NCI-H446 (cell line): ENCODE results near the gene ADAMTS10.
"Not testable (repeated sequence)": the region's sequence is repeated elsewhere in the genome, so short reads cannot be mapped to it uniquely, and the experiment has no call there.

Experiments used
- DNase-seq, 2 experiments: peaks; one replicate each; lab custom pipeline; 2025; lab: John Stamatoyannopoulos, UW

The ADAMTS10 gene

DNA sequence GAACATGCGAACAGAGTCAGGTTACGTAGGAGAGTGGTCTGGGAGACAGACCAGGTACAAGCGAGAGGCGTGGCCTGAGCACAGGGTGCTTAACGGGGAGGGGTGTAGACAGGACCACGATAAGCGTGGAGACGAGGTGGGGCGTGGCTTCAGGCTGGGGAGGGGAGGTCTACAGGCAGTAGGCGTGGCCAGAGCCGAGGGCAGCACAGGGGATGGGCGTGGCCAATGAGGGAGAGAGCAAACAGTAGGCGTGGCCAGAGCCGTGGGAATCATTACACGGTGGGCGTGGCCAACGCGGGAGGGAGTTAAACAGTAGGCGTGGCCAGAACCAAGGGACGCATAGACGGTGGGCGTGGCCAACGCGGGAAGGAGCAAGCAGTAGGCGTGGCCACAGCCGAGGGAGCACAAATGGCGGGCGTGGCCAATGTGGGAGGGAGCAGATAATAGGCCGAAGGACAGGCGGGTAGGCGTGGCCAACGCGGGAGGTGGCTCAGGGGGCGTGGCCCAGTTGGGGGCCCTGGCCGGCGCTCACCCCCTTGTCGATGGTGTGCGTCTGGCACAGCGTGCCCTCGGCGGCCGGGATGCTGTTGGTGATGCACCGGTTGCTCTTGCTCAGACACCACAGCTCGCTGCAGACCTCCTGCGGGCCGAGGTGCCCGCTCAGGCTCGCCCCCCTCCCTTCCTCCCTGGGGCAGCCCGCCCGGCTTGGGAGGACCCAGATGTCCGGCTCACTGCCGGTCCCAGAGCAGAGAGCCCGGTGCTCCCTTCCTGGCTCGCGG lies 18.1 kb downstream of the ADAMTS10 start:
- no peak for DNase-seq

DNA sequence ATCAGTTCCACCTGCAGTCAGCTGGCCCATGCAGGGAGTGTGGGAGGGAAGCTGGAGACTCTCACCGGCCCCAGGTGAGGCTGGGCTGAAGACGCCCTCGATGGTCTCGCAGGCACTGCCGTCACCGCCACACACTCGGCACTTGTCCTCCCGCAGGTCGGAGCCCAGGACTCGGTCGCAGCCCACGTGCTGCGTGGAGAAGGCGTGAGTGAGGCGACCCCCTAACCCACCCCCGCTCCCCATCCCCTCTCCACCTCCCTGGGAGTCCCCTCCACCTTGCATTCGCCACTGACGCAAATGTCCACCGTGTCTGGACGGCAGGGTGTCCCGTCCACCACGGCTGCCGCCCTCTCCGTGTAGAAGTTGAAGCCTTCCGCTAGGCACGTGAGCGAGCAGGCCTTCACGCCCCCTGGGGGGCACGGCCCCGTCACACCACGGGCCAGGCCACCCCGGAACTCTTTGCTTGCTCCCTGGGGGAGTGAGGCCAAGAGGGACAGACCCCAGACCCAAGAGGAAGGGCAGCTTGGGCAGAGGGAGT lies 21.3 kb downstream of the ADAMTS10 start:
- no peak for DNase-seq

DNA sequence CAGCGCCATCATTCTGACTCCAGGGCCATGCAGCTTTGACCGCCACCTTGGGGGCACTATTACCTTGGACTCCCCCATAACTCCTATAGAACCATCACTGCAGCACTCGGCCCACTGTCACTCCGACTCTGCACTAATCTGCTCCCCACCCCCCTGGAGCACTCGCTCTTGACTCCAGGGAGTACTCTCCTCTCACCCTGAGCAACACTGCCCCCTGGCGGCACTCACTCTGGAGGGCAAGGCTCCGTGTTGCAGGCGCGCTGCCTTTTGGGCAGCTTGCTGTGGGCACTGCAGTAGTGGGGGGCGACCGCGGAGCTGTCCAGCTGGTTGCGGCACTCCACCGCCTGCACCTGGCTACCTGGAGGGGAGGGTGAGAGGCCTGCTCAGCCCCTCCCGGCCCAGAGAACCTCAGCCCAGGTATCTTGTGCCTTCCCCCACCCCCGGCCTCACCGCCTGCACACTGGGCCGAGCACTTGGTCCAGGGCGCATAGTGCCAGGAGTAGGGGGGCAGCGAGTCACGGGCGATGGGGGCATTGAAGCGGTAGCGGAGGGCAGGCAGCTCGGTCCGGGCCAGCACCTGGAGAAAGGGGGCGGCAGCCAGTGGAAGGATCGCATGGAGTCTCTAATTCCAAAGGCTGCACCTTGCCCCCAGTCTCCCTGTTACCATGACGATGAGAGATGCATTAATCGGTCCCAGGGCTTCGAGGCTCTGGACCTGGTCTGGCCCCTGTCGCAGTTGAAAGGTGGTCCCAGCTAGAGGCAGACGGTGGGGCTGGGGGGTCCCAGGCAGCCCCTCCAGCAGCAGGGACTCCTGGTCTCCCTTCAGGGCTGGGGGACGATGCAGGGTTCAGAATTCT lies 24.4 kb downstream of the ADAMTS10 start:
- DNase-seq = peak in 1 of 2 experiments; percentile 66

- no peak for DNase-seq
Observed at GRCh38 chr19:8584965-8585893, 25.3 kb downstream of the ADAMTS10 start.

GRCh38 chr19:8580710-8581281 lies 29.7 kb downstream of the ADAMTS10 start:
- peak; percentile 28 to 64 for DNase-seq

DNA sequence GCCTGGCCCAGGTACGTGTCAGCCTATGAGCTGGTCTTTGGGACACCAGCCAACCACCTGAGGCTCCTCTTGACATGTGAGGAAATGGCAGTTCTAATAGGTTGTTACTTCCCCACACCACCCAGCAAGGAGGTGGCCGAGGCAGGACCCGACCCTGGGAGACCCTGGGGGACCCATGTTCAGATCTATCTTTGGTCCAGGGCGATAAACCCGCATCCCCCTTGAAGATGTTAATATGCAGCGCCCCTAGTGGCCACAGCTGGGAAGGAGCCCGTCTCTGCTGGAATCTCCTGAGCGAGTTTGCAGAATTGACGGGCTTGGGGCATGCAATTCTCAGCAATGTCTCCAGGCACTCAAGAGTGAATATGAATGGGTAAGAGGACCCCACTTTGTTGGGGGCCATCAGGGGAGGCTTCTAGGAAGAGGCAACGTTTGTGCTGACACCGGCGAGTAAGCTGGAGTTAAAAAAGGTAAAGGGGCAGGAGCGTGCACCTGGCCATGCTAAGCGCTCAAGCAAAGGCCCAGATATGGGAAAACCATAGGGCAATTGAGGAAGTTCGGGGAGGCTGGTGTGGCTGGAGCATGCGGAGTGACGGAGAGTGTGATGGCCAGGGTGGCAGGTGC lies 31.8 kb downstream of the ADAMTS10 start:
- peak; percentile 28 to 71 for DNase-seq

GRCh38 chr19:8577741-8578140 lies 32.8 kb downstream of the ADAMTS10 start:
- no peak for DNase-seq

GRCh38 chr19:8577247-8577646 lies 33.3 kb downstream of the ADAMTS10 start, which contains the start of gene MYO1F:
MYO1F (minus strand) TSS chr19:8577442; CDS start chr19:8577309, 133 bp downstream.
- DNase-seq = no peak

- DNase-seq = no peak
Observed at GRCh38 chr19:8576273-8576993, 34.1 kb downstream of the ADAMTS10 start.

- no peak for DNase-seq
Observed at GRCh38 chr19:8575467-8575997, 35.0 kb downstream of the ADAMTS10 start.

- not testable (repeated sequence) for DNase-seq
Observed at GRCh38 chr19:8574619-8574922, 35.9 kb downstream of the ADAMTS10 start.

DNA sequence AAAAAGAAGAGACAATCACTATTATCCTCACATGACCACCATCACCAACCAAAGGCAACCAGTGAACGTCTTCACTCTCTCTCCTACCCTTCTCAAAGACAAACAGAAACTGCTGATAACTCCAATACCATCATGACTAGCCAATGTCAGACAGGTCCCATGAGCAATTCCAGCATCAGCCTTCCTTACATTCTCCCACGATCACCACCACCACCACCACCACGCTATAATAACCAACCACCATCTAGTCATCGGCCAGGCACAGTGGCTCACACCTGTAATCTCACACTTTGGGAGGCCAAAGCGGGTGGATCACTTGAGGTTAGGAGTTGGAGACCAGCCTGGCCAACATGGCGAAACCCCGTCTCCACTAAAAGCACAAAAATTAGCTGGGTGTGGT lies 37.2 kb downstream of the ADAMTS10 start:
- DNase-seq = no peak

DNA sequence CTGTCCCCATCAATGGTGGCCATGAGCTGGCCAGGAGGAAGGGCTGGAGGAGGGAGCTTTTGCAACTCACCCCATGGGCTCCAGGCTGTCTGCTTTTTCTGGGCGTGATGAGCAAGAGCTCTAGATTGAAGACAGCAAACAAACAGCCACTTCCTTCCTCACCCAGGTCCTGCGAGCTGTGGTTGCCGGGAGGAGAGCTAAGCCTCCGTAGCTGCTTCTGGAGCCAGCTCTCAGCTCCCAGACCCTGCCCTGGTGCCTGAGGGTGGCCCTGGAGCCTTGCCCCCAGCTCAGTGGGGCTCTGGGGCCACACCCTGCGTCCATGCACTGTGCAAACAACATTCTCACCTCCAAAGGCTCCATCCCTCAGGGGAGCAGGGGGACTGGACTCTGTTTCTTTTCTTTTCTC lies 39.5 kb downstream of the ADAMTS10 start:
- no peak for DNase-seq

DNA sequence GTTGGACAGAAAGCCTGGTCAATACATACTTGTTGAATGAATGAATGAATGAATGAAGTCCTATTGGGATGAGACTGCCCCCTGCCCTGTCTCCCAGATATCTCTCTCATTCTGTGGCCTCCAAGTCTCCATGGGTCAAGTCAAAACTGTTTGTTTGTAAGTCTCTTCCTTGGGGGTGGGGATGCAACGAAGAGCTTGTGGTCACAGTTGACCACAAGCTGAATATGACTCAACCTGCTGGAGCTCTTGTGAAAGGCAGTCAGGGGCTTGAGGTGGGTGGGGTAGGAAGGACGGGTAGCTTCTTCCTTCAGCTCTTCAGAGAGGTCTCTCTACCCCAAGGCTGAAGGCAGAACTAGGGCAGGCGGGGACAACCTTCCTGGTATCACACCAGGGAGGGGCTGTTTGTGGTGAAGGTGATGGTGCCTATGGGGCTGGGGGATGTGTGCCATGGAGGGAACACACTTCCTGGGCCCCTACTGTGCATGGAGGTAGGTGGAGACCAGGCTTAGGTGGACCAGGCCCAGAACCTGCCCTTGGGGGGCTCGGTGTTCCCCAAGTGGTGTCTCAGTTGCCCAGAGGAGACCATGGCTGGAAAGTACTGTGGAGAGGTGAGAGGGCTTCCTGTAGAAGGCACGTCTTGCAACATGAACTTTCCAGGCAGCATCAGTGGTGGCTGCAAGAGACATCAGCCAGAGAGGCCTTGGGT lies 41.3 kb downstream of the ADAMTS10 start:
- DNase-seq = no peak

DNA sequence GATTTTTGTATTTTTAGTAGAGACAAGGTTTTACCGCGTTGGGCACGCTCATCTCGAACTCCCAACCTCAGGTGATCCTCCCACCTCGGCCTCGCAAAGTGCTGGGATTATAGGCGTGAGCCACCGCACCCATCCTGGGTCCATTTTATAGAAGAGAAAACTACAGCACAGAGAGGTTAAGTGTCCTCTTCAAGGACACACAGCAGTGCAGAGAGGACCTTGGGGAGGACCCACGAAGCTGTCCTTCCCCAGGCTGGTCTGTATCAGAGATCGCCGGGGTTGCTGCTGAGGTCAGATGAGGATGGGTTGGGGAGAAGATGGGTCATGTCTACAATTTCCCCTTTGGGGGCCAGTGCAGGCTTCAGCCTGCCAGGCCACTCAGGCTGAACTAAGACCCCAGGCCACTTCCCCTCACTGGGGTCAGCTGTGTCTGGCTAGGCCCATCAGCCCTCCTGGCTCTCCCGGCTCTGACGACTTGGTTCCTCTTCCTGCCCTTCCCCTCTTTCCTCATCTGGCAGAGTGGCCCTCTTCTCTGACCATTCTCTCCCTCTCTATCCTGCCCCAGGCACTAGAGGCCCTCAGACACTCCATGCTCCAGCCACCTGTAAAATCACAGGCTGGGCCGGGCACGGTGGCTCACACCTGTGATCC lies 42.9 kb downstream of the ADAMTS10 start:
- no peak for DNase-seq

DNA sequence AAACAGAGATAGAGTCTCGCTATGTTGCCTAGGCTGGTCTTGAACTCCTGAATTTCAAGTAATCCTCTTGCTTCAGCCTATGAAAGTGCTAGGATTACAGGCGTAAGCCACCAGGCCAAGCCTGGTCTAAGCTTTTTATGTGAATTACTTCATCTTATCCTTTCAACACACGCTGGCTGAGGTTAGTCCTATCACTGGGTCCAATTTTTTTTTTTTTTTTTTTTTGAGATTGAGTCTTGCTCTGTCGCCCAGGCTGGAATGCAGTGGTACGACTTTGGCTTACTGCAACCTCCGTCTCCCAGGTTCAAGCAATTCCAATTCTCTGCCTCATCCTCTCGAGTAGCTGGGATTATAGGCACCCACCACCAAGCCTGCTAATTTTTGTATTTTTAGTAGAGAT lies 43.7 kb downstream of the ADAMTS10 start:
- no peak for DNase-seq

- not testable (repeated sequence) for DNase-seq
Observed at GRCh38 chr19:8564866-8565265, 45.6 kb downstream of the ADAMTS10 start.

GRCh38 chr19:8561075-8561764 lies 49.3 kb downstream of the ADAMTS10 start:
- DNase-seq = no peak
